H1 (cell line): ENCODE data around the gene SGCE. TPM values are rescaled to one million over a fixed set of nuclear protein-coding genes. Genes with fewer than 3 reads are reported as not detected.

ENCODE experiments used
- CTCF ChIA-PET: fragments of 300-600 bp; sonication (Branson Sonifier 250); formaldehyde crosslinking; loops from one replicate; lab custom pipeline; 2021; ENCODE audit not compliant: partially characterized antibody; lab: Charles Lee
- POLR2A ChIA-PET: fragments of 300-600 bp; sonication (Branson Sonifier 250); formaldehyde crosslinking; loops from one replicate; lab custom pipeline; 2021; ENCODE audit warnings: inconsistent platforms; ENCODE audit not compliant: partially characterized antibody; lab: Charles Lee
- DNase-seq, 2 experiments: peaks; one replicate each; pipeline versions ENCODE4 v3.0.0 to v3.0.0-alpha.2; 2010 to 2022; ENCODE audit warnings: low spot score in 2 of 2, low read depth in 1 of 2, mixed read lengths in 1 of 2
- FAIRE-seq: peaks from 2 replicates; lab custom pipeline; 2011; peaks lifted over from hg19 to GRCh38; lab: Jason Lieb, UNC
- H2AFZ ChIP-seq: 2 replicates; pipeline ENCODE4 v1.8.1; 2012; ENCODE audit warnings: low read length, inconsistent platforms
- H2AK5ac ChIP-seq: 2 replicates; pipeline ENCODE4 v1.6.1; 2013; ENCODE audit warnings: low read depth, low read length
- H2BK120ac ChIP-seq: replicated peaks from 2 replicates; pipeline ENCODE3; 2013; ENCODE audit warnings: low read depth, low read length, inconsistent platforms
- H2BK12ac ChIP-seq: 2 replicates; pipeline ENCODE4 v1.6.1; 2013; ENCODE audit warnings: low read depth, low read length
- H2BK15ac ChIP-seq: 2 replicates; pipeline ENCODE4 v1.6.1; 2013; ENCODE audit warnings: low read length
- H2BK20ac ChIP-seq: 2 replicates; pipeline ENCODE4 v1.6.1; 2013; ENCODE audit warnings: low read length
- H2BK5ac ChIP-seq: 2 replicates; pipeline ENCODE4 v1.6.1; 2013; ENCODE audit warnings: low read depth, low read length
- H3K14ac ChIP-seq: 2 replicates; pipeline ENCODE4 v1.6.1; 2013; ENCODE audit warnings: inconsistent platforms; ENCODE audit not compliant: insufficient read length
- H3K18ac ChIP-seq: 2 replicates; pipeline ENCODE4 v1.6.1; 2013; ENCODE audit warnings: low read length; ENCODE audit errors: extremely low read depth
- H3K23ac ChIP-seq: 2 replicates; pipeline ENCODE4 v1.6.1; 2013; ENCODE audit warnings: inconsistent platforms; ENCODE audit not compliant: insufficient read length
- H3K23me2 ChIP-seq: 2 replicates; pipeline ENCODE4 v1.6.1; 2013; ENCODE audit warnings: low read depth, low read length
- H3K27ac ChIP-seq: 2 replicates; pipeline ENCODE4 v1.6.1; 2011; ENCODE audit warnings: low read depth, low read length, inconsistent platforms
- H3K27me3 ChIP-seq, 4 experiments: replicated peaks in 1 of 4; 1 replicate in 1 of 4; 2 replicates in 3 of 4; pipeline versions ENCODE4 v1.6.1 to v1.8.1; 2011 to 2013; ENCODE audit warnings: low read length in 3 of 4, mild to moderate bottlenecking in 3 of 4, inconsistent platforms in 2 of 4, mixed read lengths in 2 of 4, moderate library complexity in 1 of 4; ENCODE audit not compliant: control insufficient read depth in 3 of 4, insufficient read depth in 3 of 4; ENCODE audit errors: extremely low read depth in 1 of 4
- H3K36me3 ChIP-seq, 4 experiments: 2 replicates each; pipeline versions ENCODE4 v1.6.1 to v1.8.1; 2011 to 2013; ENCODE audit warnings: mild to moderate bottlenecking in 4 of 4, low read length in 3 of 4, moderate library complexity in 2 of 4, control low read depth in 1 of 4, inconsistent platforms in 1 of 4; ENCODE audit not compliant: insufficient read depth in 4 of 4, control insufficient read depth in 2 of 4
- H3K4ac ChIP-seq: replicated peaks from 2 replicates; pipeline ENCODE3; 2013; ENCODE audit warnings: low read length, low read depth, mixed read lengths, inconsistent platforms; ENCODE audit not compliant: insufficient read length
- H3K4me1 ChIP-seq, 4 experiments: replicated peaks in 1 of 4; 1 replicate in 1 of 4; 2 replicates in 3 of 4; pipeline versions ENCODE4 v1.6.1 to v1.8.1; 2011 to 2013; ENCODE audit warnings: low read length in 3 of 4, inconsistent platforms in 2 of 4, mixed read lengths in 1 of 4; ENCODE audit not compliant: insufficient read depth in 4 of 4, control insufficient read depth in 3 of 4
- H3K4me2 ChIP-seq, 2 experiments: 2 replicates each; pipeline versions ENCODE4 v1.6.1 to v1.8.1; 2011 to 2013; ENCODE audit warnings: low read depth in 2 of 2, low read length in 2 of 2, control low read depth in 1 of 2, inconsistent platforms in 1 of 2, mild to moderate bottlenecking in 1 of 2; ENCODE audit not compliant: insufficient read depth in 1 of 2
- H3K4me3 ChIP-seq, 4 experiments: fragments of 200-600, 300-600 bp in 1 of 4; sonication (generic), shearing (Covaris generic), sonication (Bioruptor Twin) in 1 of 4; 2 replicates each; pipeline versions ENCODE4 v1.5.1 to v1.8.1; 2011 to 2016; ENCODE audit warnings: low read length in 4 of 4, low read depth in 3 of 4, control low read depth in 2 of 4, inconsistent platforms in 2 of 4, mild to moderate bottlenecking in 2 of 4, mixed read lengths in 1 of 4, moderate library complexity in 1 of 4; ENCODE audit not compliant: insufficient read depth in 2 of 4; ENCODE audit errors: extremely low read depth in 1 of 4
- H3K56ac ChIP-seq: replicated peaks from 2 replicates; pipeline ENCODE3; 2013; ENCODE audit warnings: low read depth, mild to moderate bottlenecking, mixed read lengths, low read length, inconsistent platforms; ENCODE audit not compliant: insufficient read length
- H3K79me1 ChIP-seq: 2 replicates; pipeline ENCODE4 v1.6.1; 2013; ENCODE audit warnings: low read depth, low read length, control low read depth
- H3K79me2 ChIP-seq, 2 experiments: 2 replicates each; pipeline versions ENCODE4 v1.6.1 to v1.8.1; 2012 to 2013; ENCODE audit warnings: low read length in 2 of 2, mild to moderate bottlenecking in 2 of 2, inconsistent platforms in 1 of 2; ENCODE audit not compliant: insufficient read depth in 2 of 2, control insufficient read depth in 1 of 2
- H3K9ac ChIP-seq, 4 experiments: replicated peaks in 1 of 4; 1 replicate in 1 of 4; 2 replicates in 3 of 4; pipeline versions ENCODE4 v1.6.1 to v1.8.1; 2011 to 2013; ENCODE audit warnings: low read depth in 3 of 4, low read length in 3 of 4, control low read depth in 2 of 4, mild to moderate bottlenecking in 2 of 4, moderate library complexity in 2 of 4, inconsistent platforms in 1 of 4; ENCODE audit errors: extremely low read depth in 1 of 4
- H3K9me3 ChIP-seq, 2 experiments: 2 replicates each; pipeline versions ENCODE4 v1.6.1 to v1.8.1; 2012 to 2013; ENCODE audit warnings: mild to moderate bottlenecking in 2 of 2, moderate library complexity in 2 of 2, control low read depth in 1 of 2, inconsistent platforms in 1 of 2, low read depth in 1 of 2, low read length in 1 of 2, mixed read lengths in 1 of 2; ENCODE audit not compliant: insufficient read depth in 2 of 2
- H4K20me1 ChIP-seq, 2 experiments: replicated peaks in 1 of 2; 2 replicates each; pipeline versions ENCODE3 to v1.8.1; 2011 to 2013; ENCODE audit warnings: inconsistent platforms in 2 of 2, low read length in 2 of 2, mild to moderate bottlenecking in 1 of 2; ENCODE audit not compliant: insufficient read depth in 2 of 2, control insufficient read depth in 1 of 2
- H4K5ac ChIP-seq: 2 replicates; pipeline ENCODE4 v1.6.1; 2013; ENCODE audit warnings: low read length, low read depth, mixed read lengths, inconsistent platforms; ENCODE audit not compliant: insufficient read length
- H4K8ac ChIP-seq: 2 replicates; pipeline ENCODE4 v1.8.0; 2013; ENCODE audit warnings: mild to moderate bottlenecking, moderate library complexity, low read length, inconsistent platforms; ENCODE audit not compliant: insufficient read depth; ENCODE audit errors: extremely low read depth
- H4K91ac ChIP-seq: replicated peaks from 2 replicates; pipeline ENCODE3; 2013; ENCODE audit warnings: low read length, mixed read lengths, inconsistent platforms; ENCODE audit not compliant: insufficient read length
- BCL11A ChIP-seq, 2 experiments: IDR thresholded peaks; one replicate each; pipeline ENCODE4 v1.6.1; 2011; ENCODE audit warnings: low read depth in 2 of 2, low read length in 2 of 2, mild to moderate bottlenecking in 2 of 2
- FOSL1 ChIP-seq: IDR thresholded peaks from 2 replicates; pipeline ENCODE4 v1.6.1; 2011; ENCODE audit warnings: mild to moderate bottlenecking, low read depth, low read length, moderate library complexity; ENCODE audit not compliant: insufficient read depth
- GTF2F1 ChIP-seq: IDR thresholded peaks from 2 replicates; pipeline ENCODE4 v1.6.1; 2012; ENCODE audit warnings: low read depth, low read length, improper control_type of control experiment, borderline replicate concordance
- HDAC6 ChIP-seq: IDR thresholded peaks from one replicate; pipeline ENCODE4 v1.7.1; 2012; ENCODE audit warnings: low read depth, mild to moderate bottlenecking, inconsistent platforms, low read length, moderate library complexity
- MAX ChIP-seq: IDR thresholded peaks from 2 replicates; pipeline ENCODE4 v1.6.1; 2012; ENCODE audit warnings: inconsistent platforms
- NRF1 ChIP-seq: IDR thresholded peaks from 2 replicates; pipeline ENCODE4 v1.6.1; 2011; ENCODE audit warnings: mild to moderate bottlenecking, low read depth, low read length, improper control_type of control experiment
- SAP30 ChIP-seq: fragments of 300-600 bp; sonication (generic); IDR thresholded peaks from 2 replicates; pipeline ENCODE4 v1.7.1; 2012; ENCODE audit warnings: low read length, moderate library complexity, mild to moderate bottlenecking, inconsistent platforms; ENCODE audit not compliant: insufficient read depth, insufficient replicate concordance
- SP2 ChIP-seq: IDR thresholded peaks from 2 replicates; pipeline ENCODE4 v1.6.1; 2012; ENCODE audit warnings: mild to moderate bottlenecking, low read length, inconsistent platforms
- TAF1 ChIP-seq: IDR thresholded peaks from 2 replicates; pipeline ENCODE4 v1.6.1; 2011; ENCODE audit warnings: mild to moderate bottlenecking, low read depth, low read length
- WGBS, 2 experiments: shearing (Covaris generic) in 1 of 2; methylation state at CpG; one replicate each; pipeline versions ENCODE4 v1.1.6 to v1.1.7; 2013 to 2015; ENCODE audit warnings: low lambda C conversion rate in 2 of 2, mixed read lengths in 2 of 2, inconsistent platforms in 1 of 2, low coverage in 1 of 2, missing lambda C conversion rate in 1 of 2; ENCODE audit not compliant: insufficient replicate concordance in 2 of 2, insufficient coverage in 1 of 2, insufficient read length in 1 of 2; ENCODE audit errors: extremely low coverage in 1 of 2, missing lambda C conversion rate in 1 of 2; 5-methylcytosine and 5-hydroxymethylcytosine counted together
- polyA plus RNA-seq, 7 experiments: library from polyadenylated mRNA; depleted of rRNA in 3 of 7; stranded (reverse) in 5 of 7; unstranded in 2 of 7; fragments of >200 nt in 5 of 7; fragments of 200-250 nt in 2 of 7; gene quantifications; 1 replicate in 5 of 7; 2 replicates in 1 of 7; 4 replicates in 1 of 7; pipeline versions ENCODE4 v1.2.1 to v1.2.3, GENCODE V29; 2011 to 2013; ENCODE audit warnings: missing spikeins in 2 of 7, mixed read lengths in 2 of 7
- total RNA-seq: library from RNA; stranded (reverse); fragmentation: NEBNext Ultra II Directional; extraction: Animal tissue kit (Norgen Biotek cat#: 25700); gene quantifications from 2 replicates; pipeline ENCODE4 v1.2.1, GENCODE V29; 2021

The SGCE gene
- total and polyA plus RNA-seq, 2 of the 8 experiments (the other 6 are each of a cell fraction or from before 2014, with no cell fraction given), result 12.8 to 25.0 TPM

GRCh38 chr7:94579470-94579869 lies 76.5 kb downstream of the SGCE start:
- H3K79me1 ChIP-seq, result no peaks in the 10 kb centered on the region
- H2AFZ ChIP-seq, result no peak overlapping the region
- H3K4me2 ChIP-seq, result no peak overlapping the region
- H4K8ac ChIP-seq, result no peak overlapping the region
- CTCF ChIA-PET, result interaction anchor here (1.0 kb wide), 1 partner anchor 15 kb away, joined by 3 read pairs; no protein-coding TSS in a partner anchor
- no peak overlapping the region for H3K27ac ChIP-seq
- FAIRE-seq (no peak), DNase-seq (no peak)
- H2BK20ac ChIP-seq, result no peak overlapping the region
- no peaks in the 10 kb centered on the region for H3K23me2 ChIP-seq
- no peaks in the 10 kb centered on the region for H4K20me1 ChIP-seq
- H3K9ac ChIP-seq, result no peak overlapping the region
- H4K91ac ChIP-seq, result no peak overlapping the region
- no peak overlapping the region for H3K18ac ChIP-seq
- H2BK15ac ChIP-seq, result no peak overlapping the region
- H2BK5ac ChIP-seq, result no peak overlapping the region
- H3K14ac ChIP-seq, result no peak overlapping the region
- no peaks in the 10 kb centered on the region for H3K79me2 ChIP-seq
- no peak overlapping the region for H3K56ac ChIP-seq
- H3K4me3 ChIP-seq, result no peak overlapping the region
- TF ChIP-seq FOSL1 (no peak), HDAC6 (no peak), SAP30 (no peak), BCL11A (IDR thresholded peaks at IDR 0.05; ENCODE audit: low read depth in 2 of 2, low read length in 2 of 2) (no peak), TAF1 (no peak), SP2 (no peak), GTF2F1 (no peak), MAX (no peak), NRF1 (no peak)
- H4K5ac ChIP-seq, result no peak overlapping the region
- no peaks in the 10 kb centered on the region for H3K36me3 ChIP-seq
- H3K27me3 ChIP-seq, result no peaks in the 10 kb centered on the region
- H3K4me1 ChIP-seq, result no peaks in the 10 kb centered on the region; a peak in 1 of 7 replicates
- no peak overlapping the region for H3K4ac ChIP-seq
- 96% methylated on average over 2 of the region's 2 CpGs; no CpG with 5 or more reads in 1 of the 2 experiments for WGBS, 2 experiments
- no peak overlapping the region for H2AK5ac ChIP-seq
- no peak overlapping the region for H2BK120ac ChIP-seq
- POLR2A ChIA-PET, result no interaction called here
- no peak overlapping the region for H3K23ac ChIP-seq
- H2BK12ac ChIP-seq, result no peak overlapping the region
- H3K9me3 ChIP-seq, result peaks cover 6% of the 10 kb centered on the region in 2 experiments; a peak in 1 of 4 replicates
